ENCODE measurements around the gene SHISAL1. TPM values are rescaled to one million over a fixed set of nuclear protein-coding genes. Genes with fewer than 3 reads are reported as not detected.

SHISAL1 gene
- total and polyA plus RNA-seq, 4 donors: 0.12 to 0.74 (median 0.34) TPM

DNA sequence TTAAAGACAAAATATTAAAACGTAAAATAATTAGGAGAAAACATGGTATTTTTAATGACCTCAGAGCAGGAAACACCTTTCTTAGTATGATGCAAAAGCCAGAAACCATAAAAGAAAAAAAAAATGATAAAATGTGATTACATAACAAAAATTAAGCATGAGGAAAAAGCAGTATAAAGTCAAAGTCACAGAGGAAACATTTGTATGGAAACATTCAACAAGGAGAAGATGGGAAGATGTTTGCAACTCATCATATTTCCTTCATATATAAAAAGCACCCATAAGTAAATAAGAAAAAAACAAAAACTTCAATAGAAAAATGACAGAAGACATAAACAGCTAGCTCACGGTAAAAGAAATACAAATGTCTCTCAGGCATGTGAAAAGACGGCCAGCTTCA is 17.3 kb downstream of the SHISAL1 start:
- TF ChIP-seq, protein P1, sequence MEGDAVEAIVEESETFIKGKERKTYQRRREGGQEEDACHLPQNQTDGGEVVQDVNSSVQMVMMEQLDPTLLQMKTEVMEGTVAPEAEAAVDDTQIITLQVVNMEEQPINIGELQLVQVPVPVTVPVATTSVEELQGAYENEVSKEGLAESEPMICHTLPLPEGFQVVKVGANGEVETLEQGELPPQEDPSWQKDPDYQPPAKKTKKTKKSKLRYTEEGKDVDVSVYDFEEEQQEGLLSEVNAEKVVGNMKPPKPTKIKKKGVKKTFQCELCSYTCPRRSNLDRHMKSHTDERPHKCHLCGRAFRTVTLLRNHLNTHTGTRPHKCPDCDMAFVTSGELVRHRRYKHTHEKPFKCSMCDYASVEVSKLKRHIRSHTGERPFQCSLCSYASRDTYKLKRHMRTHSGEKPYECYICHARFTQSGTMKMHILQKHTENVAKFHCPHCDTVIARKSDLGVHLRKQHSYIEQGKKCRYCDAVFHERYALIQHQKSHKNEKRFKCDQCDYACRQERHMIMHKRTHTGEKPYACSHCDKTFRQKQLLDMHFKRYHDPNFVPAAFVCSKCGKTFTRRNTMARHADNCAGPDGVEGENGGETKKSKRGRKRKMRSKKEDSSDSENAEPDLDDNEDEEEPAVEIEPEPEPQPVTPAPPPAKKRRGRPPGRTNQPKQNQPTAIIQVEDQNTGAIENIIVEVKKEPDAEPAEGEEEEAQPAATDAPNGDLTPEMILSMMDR (IDR thresholded peaks at IDR 0.05; ENCODE audit: control extremely low read depth, extremely low read depth): no peak
- Histone ChIP-seq H3K4me1 (ENCODE audit: control insufficient read depth in 5 of 5, insufficient read depth in 5 of 5, low read length in 5 of 5) (no peaks in the 10 kb centered on the region), H3K27me3 (ENCODE audit: control insufficient read depth in 3 of 3, insufficient read depth in 3 of 3, low read length in 2 of 3) (peaks cover 0 to 2% (median 0%) of the 10 kb centered on the region in 3 donors), H3K36me3 (ENCODE audit: control insufficient read depth in 4 of 4, insufficient read depth in 4 of 4, low read length in 4 of 4) (no peaks in the 10 kb centered on the region), H3K9ac (ENCODE audit: insufficient read depth in 1 of 2, low read length in 2 of 2) (no peak overlapping the region), H3K4me3 (no peak overlapping the region), H3K27ac (ENCODE audit: low read depth in 1 of 2, low read length in 1 of 2) (no peak overlapping the region), H3K9me3 (ENCODE audit: control insufficient read depth in 4 of 4, insufficient read depth in 3 of 4, low read length in 3 of 4) (peaks cover 0 to 5% (median 2%) of the 10 kb centered on the region in 4 donors)
- DNase-seq: no peak
- WGBS, 2 donors: 75 to 77% methylated on average over 3 of the region's 3 CpGs
- no peak for ATAC-seq (ENCODE audit: insufficient read depth, low FRiP score)

DNA sequence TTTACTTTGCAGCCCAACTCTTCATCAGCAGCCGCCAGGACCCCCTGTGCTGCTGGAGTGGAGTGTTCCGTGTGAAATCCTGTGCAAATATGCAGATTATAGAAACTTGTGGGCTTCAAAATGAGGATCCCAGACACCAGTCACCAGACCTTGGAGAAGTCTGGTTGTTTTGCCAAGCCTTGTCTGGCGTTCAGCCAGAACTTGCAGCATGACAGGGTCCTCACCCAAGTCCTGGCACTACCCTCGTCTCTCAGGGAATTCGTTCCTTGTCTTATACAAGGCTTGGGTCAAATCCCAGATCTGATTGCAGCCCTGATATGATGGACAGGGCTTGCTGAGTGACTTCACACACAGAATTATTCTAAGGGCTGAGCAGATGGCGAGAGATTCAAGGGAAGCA is 18.9 kb downstream of the SHISAL1 start:
- Histone ChIP-seq H3K4me3 (no peak overlapping the region), H3K36me3 (ENCODE audit: control insufficient read depth in 4 of 4, insufficient read depth in 4 of 4, low read length in 4 of 4) (no peaks in the 10 kb centered on the region), H3K4me1 (ENCODE audit: control insufficient read depth in 5 of 5, insufficient read depth in 5 of 5, low read length in 5 of 5) (peaks cover 0 to 10% (median 0%) of the 10 kb centered on the region in 5 donors), H3K27ac (ENCODE audit: low read depth in 1 of 2, low read length in 1 of 2) (no peak overlapping the region), H3K27me3 (ENCODE audit: control insufficient read depth in 3 of 3, insufficient read depth in 3 of 3, low read length in 2 of 3) (no peaks in the 10 kb centered on the region), H3K9me3 (ENCODE audit: control insufficient read depth in 4 of 4, insufficient read depth in 3 of 4, low read length in 3 of 4) (peaks cover 0 to 5% (median 2%) of the 10 kb centered on the region in 4 donors), H3K9ac (ENCODE audit: insufficient read depth in 1 of 2, low read length in 2 of 2) (no peak overlapping the region)
- TF ChIP-seq, protein P1 (IDR thresholded peaks at IDR 0.05; ENCODE audit: control extremely low read depth, extremely low read depth): no peak
- no peak for ATAC-seq (ENCODE audit: insufficient read depth, low FRiP score)
- no peak for DNase-seq
- 52 to 65% methylated on average over 6 of the region's 6 CpGs for WGBS, 2 donors

DNA sequence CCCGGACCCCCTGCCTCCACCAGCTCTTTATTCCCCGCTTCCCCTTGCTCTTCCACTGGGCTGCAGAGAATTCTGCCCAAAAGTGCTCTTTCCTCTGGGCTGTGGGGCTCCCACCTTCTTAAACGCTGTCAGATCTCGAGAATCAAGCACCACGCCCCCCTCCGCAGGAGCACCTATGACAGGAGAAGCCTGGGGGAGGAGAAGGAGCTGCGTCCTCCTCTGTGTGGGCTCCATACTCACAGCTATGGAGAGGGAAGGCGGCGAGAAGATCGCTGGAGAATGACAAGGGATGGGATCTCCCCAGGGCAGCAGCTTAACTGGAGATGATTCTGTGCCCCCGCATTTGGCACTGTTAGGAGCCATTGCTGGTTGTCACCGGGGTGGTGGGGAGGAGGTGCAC is 19.7 kb downstream of the SHISAL1 start:
- Histone ChIP-seq H3K4me1 (ENCODE audit: control insufficient read depth in 5 of 5, insufficient read depth in 5 of 5, low read length in 5 of 5) (peaks cover 0 to 10% (median 0%) of the 10 kb centered on the region in 5 donors), H3K9ac (ENCODE audit: insufficient read depth in 1 of 2, low read length in 2 of 2) (no peak overlapping the region), H3K27me3 (ENCODE audit: control insufficient read depth in 3 of 3, insufficient read depth in 3 of 3, low read length in 2 of 3) (no peaks in the 10 kb centered on the region), H3K36me3 (ENCODE audit: control insufficient read depth in 4 of 4, insufficient read depth in 4 of 4, low read length in 4 of 4) (no peaks in the 10 kb centered on the region), H3K9me3 (ENCODE audit: control insufficient read depth in 4 of 4, insufficient read depth in 3 of 4, low read length in 3 of 4) (peaks cover 0 to 3% (median 2%) of the 10 kb centered on the region in 4 donors), H3K27ac (ENCODE audit: low read depth in 1 of 2, low read length in 1 of 2) (no peak overlapping the region), H3K4me3 (no peak overlapping the region)
- no peak for ATAC-seq (ENCODE audit: insufficient read depth, low FRiP score)
- TF ChIP-seq, protein P1 (IDR thresholded peaks at IDR 0.05; ENCODE audit: control extremely low read depth, extremely low read depth): no peak
- 82 to 90% methylated on average over 12 of the region's 12 CpGs for WGBS, 2 donors
- DNase-seq: no peak

- H3K4me1 ChIP-seq (ENCODE audit: control insufficient read depth in 5 of 5, insufficient read depth in 5 of 5, low read length in 5 of 5): peaks cover 0 to 10% (median 0%) of the 10 kb centered on the region in 5 donors
- peaks cover 0 to 3% (median 2%) of the 10 kb centered on the region in 4 donors for H3K9me3 ChIP-seq (ENCODE audit: control insufficient read depth in 4 of 4, insufficient read depth in 3 of 4, low read length in 3 of 4)
- no peak overlapping the region for H3K9ac ChIP-seq (ENCODE audit: insufficient read depth in 1 of 2, low read length in 2 of 2)
- H3K36me3 ChIP-seq (ENCODE audit: control insufficient read depth in 4 of 4, insufficient read depth in 4 of 4, low read length in 4 of 4): no peaks in the 10 kb centered on the region
- TF ChIP-seq, protein P1 (IDR thresholded peaks at IDR 0.05; ENCODE audit: control extremely low read depth, extremely low read depth): no peak
- ATAC-seq (ENCODE audit: insufficient read depth, low FRiP score): no peak
- no peaks in the 10 kb centered on the region for H3K27me3 ChIP-seq (ENCODE audit: control insufficient read depth in 3 of 3, insufficient read depth in 3 of 3, low read length in 2 of 3)
- no peak overlapping the region for H3K27ac ChIP-seq (ENCODE audit: low read depth in 1 of 2, low read length in 1 of 2)
- no peak overlapping the region for H3K4me3 ChIP-seq
- WGBS, 2 donors: 87 to 91% methylated on average over 10 of the region's 10 CpGs
- no peak for DNase-seq
Observed at GRCh38 chr22:44292521-44292920, 20.2 kb downstream of the SHISAL1 start.
